Measurements from ENCODE around the gene LRG1. TPM values are rescaled to one million over a fixed set of nuclear protein-coding genes. Genes with fewer than 3 reads are reported as not detected.

Gene LRG1
- polyA plus RNA-seq, 1 experiment = 0.05 TPM

- H3K27ac ChIP-seq (ENCODE audit: low read depth, low read length) = no peak overlapping the region
- CTCF ChIA-PET = interaction anchor here (0.9 to 1.4 kb wide), 2 partner anchors 10 kb away, joined by 3 to 9 read pairs; no protein-coding TSS in a partner anchor
- no peak for DNase-seq (ENCODE audit: low read depth, low spot score)
These were observed 24.1 kb downstream of the LRG1 start for GRCh38 chr19:4515732-4516131.

GRCh38 chr19:4513248-4513647 lies 26.6 kb downstream of the LRG1 start:
- Histone ChIP-seq H3K4me3 (ENCODE audit: low read depth, low read length) (no peak overlapping the region), H3K9me3 (ENCODE audit: control insufficient read depth, insufficient read depth, low read length) (peaks cover 5% of the 10 kb centered on the region; the same call in 1 of the 2 replicates), H3K27ac (ENCODE audit: low read depth, low read length) (no peak overlapping the region), H3K27me3 (ENCODE audit: control insufficient read depth, insufficient read depth, low read length) (no peaks in the 10 kb centered on the region)
- no peak for DNase-seq (ENCODE audit: low read depth, low spot score)
- POLR2A ChIA-PET = no interaction called here
- no peak for TF ChIP-seq CTCF (IDR thresholded peaks at IDR 0.05; ENCODE audit: low read depth, low read length)
- CTCF ChIA-PET = no interaction called here

More at GRCh38 chr19:4515732-4516131, 24.1 kb downstream of the LRG1 start:
- Histone ChIP-seq H3K27me3 (ENCODE audit: control insufficient read depth, insufficient read depth, low read length) (no peaks in the 10 kb centered on the region), H3K4me3 (ENCODE audit: low read depth, low read length) (no peak overlapping the region), H3K9me3 (ENCODE audit: control insufficient read depth, insufficient read depth, low read length) (peaks cover under 1% of the 10 kb centered on the region; the same call in 1 of the 2 replicates)
- POLR2A ChIA-PET = no interaction called here
- no peak for TF ChIP-seq CTCF (IDR thresholded peaks at IDR 0.05; ENCODE audit: low read depth, low read length)

GRCh38 chr19:4512070-4512469 lies 27.8 kb downstream of the LRG1 start:
- CTCF ChIA-PET = no interaction called here
- POLR2A ChIA-PET = no interaction called here

GRCh38 chr19:4511300-4512054 lies 28.4 kb downstream of the LRG1 start:
- ChIA-PET CTCF (no interaction called here), POLR2A (no interaction called here)
- Histone ChIP-seq H3K27me3 (ENCODE audit: control insufficient read depth, insufficient read depth, low read length) (no peaks in the 10 kb centered on the region), H3K9me3 (ENCODE audit: control insufficient read depth, insufficient read depth, low read length) (peaks cover 5% of the 10 kb centered on the region; the same call in 1 of the 2 replicates), H3K27ac (ENCODE audit: low read depth, low read length) (no peak overlapping the region), H3K4me3 (ENCODE audit: low read depth, low read length) (no peak overlapping the region)
- TF ChIP-seq CTCF (IDR thresholded peaks at IDR 0.05; ENCODE audit: low read depth, low read length) = no peak
- no peak for DNase-seq (ENCODE audit: low read depth, low spot score)

More at GRCh38 chr19:4512070-4512469, 27.8 kb downstream of the LRG1 start:
- Histone ChIP-seq H3K9me3 (ENCODE audit: control insufficient read depth, insufficient read depth, low read length) (peaks cover 5% of the 10 kb centered on the region; the same call in 1 of the 2 replicates), H3K4me3 (ENCODE audit: low read depth, low read length) (no peak overlapping the region), H3K27ac (ENCODE audit: low read depth, low read length) (no peak overlapping the region), H3K27me3 (ENCODE audit: control insufficient read depth, insufficient read depth, low read length) (no peaks in the 10 kb centered on the region)
- TF ChIP-seq CTCF (IDR thresholded peaks at IDR 0.05; ENCODE audit: low read depth, low read length) = no peak
- DNase-seq (ENCODE audit: low read depth, low spot score) = no peak
